ENCODE results near the gene GORASP2.

DNA sequence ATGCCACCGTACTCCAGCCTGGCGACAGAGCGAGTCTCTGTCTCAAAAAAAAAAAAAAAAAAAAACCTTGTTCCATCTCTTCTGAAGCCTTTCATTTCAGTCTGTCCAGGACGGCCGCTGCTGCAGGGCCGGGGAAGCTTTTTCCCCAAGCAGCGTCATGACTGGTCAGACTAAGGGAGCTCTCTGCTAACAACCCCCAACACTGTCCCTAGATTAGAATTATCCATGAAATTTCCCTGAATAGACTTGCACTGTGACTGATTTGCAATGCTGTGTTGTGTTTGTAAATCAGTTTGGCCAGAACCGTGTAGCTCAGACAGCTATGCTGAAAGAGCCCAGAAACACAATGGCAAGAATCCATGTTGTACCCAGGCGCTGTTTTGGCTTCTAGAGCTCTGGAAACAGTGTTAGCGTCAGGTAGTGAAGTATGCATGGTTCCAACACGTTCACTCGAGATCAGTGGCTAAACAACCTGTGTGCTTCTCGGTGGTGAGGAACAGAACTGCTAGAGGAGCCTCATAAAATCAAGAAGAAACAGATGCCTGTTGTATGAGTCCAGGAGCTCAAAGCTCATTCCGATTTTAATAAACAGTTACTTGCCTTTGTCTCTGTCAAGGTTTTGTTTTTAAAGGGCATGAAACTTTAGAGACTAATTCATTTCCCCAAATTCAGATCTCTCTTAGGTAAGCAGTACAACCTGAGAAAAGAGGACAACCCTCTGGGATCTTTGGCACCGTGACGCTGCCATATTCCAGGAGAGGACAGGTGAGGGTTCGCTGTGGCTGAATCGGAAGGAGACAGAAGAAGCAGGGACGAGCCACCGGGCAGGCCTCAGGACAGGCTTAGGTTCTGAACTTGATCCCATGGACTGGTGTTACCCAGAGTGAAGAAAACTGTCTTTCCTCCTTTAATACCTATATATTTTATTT lies 43.5 kb downstream of the GORASP2 start:
- TF ChIP-seq, protein P1, sequence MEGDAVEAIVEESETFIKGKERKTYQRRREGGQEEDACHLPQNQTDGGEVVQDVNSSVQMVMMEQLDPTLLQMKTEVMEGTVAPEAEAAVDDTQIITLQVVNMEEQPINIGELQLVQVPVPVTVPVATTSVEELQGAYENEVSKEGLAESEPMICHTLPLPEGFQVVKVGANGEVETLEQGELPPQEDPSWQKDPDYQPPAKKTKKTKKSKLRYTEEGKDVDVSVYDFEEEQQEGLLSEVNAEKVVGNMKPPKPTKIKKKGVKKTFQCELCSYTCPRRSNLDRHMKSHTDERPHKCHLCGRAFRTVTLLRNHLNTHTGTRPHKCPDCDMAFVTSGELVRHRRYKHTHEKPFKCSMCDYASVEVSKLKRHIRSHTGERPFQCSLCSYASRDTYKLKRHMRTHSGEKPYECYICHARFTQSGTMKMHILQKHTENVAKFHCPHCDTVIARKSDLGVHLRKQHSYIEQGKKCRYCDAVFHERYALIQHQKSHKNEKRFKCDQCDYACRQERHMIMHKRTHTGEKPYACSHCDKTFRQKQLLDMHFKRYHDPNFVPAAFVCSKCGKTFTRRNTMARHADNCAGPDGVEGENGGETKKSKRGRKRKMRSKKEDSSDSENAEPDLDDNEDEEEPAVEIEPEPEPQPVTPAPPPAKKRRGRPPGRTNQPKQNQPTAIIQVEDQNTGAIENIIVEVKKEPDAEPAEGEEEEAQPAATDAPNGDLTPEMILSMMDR (IDR thresholded peaks at IDR 0.05; ENCODE audit: low read length) = no peak
- TF ChIP-seq EZH2 (IDR thresholded peaks at IDR 0.05; ENCODE audit: borderline replicate concordance, low read length) = no peak

Data from OCI-LY1 (cell line).